ENCODE data around the gene LTBP3.
"Not testable (repeated sequence)": the region's sequence is repeated elsewhere in the genome, so short reads cannot be mapped to it uniquely, and the experiment has no call there.

Gene LTBP3

DNA sequence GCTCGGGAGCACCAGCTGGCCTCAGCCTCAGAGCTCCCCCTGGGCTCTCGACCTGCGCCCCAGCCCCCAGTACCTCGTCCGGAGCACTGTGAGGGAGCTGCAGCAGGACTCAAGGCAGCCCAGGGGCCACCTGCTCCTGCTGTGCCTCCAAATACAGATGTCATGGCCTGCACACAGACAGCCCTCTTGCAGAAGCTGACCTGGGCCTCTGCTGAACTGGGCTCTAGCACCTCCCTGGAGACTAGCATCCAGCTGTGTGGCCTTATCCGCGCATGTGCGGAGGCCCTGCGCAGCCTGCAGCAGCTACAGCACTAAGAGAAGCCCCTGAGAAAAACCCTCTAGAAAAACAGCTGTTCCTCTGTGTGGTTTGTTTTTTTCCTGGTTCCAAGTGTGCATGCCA lies 13.3 kb upstream of the LTBP3 start:
- DNase-seq (ENCODE audit: low read depth) = no peak

DNA sequence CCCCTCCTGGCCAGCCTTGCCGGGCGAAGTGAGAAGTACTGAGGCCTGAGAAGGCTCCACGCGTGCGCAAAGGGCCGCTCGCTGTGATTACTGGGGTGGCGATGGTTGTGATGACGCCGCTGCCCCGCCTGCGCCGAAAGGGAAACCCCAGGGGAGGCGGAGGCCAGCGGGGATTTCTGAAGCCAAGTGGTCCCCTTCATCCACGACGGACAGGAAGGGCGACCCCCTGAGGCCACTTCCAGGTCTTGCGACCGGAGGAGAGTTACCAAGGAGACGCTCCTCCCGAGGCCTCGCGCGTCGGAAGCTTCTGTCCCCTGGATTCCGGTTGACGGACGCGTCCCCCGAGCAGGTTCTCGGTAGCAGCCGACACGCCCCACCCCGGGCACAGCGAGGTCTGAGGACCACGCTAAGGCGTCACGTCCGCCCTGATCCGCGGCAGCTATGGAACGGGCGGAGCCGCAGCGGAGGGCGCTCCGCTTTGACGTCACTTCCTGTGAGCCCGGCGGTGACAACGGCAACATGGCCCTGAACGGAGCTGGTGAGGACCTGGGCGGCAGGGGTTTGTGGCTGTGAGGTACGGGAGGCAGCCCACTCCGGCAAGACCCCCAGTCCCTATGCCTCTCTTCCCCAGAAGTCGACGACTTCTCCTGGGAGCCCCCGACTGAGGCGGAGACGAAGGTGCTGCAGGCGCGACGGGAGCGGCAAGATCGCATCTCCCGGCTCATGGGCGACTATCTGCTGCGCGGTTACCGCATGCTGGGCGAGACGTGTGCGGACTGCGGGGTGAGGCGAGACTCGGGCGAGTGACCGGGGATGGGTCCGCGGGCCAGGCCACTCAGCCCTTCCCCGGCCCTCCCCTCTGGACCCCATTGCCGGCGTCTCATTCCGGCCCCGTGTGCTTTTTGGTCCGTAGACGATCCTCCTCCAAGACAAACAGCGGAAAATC lies 12.1 kb upstream of the LTBP3 start, which contains the start of gene ZNRD2:
Gene ZNRD2 (plus strand): TSS at position 505 of the 946 bp plus-strand sequence. CDS start 15 bp downstream, at position 520.
- peak; percentile 96 for DNase-seq (ENCODE audit: low read depth)

DNA sequence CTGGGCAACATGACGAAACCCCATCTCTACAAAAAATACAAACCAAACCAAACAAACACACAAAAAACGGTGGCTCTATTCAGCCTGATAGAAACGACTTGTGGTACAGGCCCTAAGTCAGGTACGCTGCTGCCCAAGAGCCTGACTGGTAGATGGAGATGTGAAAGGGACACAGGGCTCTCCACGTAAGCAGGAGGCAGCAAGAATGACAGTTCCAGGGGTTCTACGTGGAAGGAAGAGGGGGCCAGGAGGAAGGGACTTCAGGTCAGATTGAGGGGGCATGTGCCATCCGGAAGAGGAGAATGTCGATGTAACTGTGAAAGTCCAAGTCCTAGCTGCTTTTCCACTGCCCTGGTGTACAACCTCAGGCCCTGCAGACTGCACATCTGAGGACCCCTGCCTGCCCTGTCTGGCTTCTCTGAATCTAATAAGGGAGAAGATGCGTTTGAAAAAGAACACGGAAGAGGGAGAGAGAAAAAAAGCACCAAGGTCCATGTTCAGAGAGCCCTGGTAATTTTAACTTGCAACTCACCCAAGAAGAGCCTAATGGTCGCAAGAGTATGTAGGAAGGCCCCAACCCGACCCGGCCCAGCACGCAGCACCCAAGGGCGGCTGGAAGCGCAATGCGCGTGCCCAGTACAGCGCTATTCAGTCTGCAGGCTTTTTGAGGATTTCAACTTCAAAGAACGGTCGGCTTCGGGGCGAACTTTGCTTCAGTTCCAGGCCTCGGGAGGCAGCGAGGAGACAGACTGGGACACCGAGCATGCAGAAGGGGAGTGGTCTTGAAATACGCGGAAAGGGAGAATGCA lies 11.2 kb upstream of the LTBP3 start:
- DNase-seq (ENCODE audit: low read depth) = no peak

DNA sequence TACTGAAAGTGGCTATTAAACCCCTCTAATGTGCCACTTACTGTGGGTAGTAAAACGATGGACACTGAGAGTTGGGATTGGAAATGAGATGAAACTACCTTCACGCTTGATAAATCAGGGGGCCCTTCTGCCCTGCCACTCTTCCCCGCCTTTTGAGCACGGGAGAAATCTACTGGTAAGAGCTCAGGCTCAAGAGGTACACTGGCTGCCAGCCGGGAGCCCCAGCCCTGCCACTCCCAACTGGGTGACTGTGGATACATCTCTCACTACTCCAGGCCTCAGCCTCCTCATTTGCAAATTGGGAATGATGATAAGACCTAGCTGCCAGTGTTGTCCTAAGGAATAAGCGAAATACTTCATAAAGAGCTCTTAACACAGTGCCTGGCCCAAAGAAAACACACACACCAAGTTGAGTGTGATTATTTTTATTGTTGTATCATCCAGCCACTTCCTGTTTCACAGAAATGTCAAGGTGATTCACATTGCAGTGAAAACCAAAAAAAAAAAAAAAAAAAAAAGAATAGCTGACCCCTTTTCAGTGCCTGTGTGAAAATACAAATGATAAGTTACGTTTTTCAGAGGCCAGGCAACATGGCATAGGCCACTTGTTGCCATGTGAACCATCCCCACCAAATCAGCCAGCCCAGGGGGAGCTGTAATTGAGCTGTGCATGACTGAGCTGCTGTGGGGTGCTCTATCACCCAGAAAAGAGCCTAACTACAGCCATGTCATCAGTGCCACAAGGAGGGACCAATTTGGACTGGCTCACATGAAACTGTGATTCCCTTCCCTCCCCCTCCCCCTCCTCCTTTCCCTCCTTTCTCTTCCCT lies 7.7 kb upstream of the LTBP3 start:
- no peak for DNase-seq (ENCODE audit: low read depth)

DNA sequence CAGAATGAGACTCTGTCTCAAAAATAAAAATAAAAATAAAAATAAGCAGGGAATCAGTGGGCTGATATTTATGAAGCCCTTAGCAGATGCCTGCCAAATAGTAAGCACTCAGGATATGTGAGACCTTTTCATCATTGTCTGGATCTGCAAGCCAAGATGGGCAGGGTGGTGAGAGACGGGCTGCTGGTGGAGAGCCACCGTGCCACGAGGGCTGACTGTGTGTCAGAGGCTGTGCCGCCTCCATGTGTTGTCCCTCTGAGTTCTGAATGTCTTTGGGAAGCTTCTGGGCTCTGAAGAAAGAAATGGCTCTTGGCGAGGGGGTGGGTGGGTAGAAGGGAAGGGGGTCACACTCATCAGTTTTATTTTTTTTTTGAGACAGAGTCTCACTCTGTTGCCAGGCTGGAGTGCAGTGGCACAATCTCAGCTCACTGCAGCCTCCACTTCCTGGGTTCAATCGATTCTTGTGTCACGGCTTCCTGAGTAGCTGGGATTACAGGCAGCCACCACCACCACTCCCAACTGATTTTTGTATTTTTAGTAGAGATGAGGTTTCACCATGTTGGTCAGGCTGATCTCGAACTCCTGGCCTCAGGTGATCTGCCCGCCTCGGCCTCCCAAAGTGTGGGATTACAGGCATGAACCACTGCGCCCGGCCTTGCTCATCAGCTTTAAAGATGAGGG lies 6.9 kb upstream of the LTBP3 start:
- not testable (repeated sequence) for DNase-seq (ENCODE audit: low read depth)

DNA sequence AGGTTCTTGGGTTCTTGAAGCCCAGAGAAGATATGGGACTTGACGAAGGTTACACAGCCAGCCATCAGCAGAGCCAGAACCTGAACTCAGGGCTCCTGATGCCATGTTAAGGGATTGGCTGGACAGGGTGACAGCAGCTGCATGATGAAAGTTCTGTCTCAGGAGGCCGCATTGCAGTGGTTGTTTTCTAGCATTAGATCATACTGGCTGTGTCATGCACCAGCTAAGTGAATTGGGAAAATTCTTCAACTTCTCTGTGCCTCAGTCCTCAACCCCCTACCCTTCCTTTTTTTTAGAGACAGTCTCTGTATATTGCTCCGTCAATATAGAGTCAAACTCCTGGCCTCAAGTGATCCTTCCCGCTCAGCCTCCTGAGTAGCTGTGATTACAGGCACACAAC lies 5.4 kb upstream of the LTBP3 start:
- DNase-seq (ENCODE audit: low read depth) = no peak

DNA sequence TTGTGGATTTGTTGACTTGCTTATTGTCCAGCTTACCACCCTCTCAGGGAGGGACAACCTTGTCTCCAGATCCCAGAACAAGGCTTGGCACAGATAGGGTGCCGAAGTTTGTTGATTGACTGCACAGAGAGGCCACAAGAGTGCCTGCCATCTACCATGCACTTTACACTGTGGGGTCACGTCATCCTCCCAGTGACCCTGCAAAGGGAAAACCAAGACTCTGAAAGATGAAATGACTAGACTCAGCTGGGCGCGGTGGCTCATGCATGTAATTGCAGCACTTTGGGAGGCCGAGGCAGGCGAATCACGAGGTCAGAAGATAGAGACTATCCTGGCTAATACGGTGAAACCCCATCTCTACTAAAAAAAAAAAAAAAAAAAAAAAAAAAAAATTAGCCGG lies 4.6 kb upstream of the LTBP3 start:
- DNase-seq (ENCODE audit: low read depth) = no peak

DNA sequence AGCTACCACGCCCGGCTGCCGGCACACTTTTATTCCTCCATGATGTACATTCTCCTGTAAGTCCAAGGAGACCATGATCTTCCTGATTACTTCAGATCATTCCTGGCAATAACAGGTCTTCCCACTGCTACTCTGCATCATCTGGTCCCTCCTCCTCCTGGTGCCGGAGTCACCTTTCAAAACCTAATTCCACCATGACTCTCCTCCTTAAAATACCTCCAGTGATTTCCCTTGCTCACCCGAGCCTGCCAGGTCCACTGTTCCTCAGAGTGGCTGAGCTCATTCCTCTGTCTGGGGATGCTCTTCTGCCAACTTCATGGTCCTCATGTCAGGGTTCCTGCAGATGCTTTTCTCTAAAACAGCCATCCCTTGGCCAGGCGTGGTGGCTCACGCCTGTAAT lies 3.9 kb upstream of the LTBP3 start:
- DNase-seq (ENCODE audit: low read depth) = no peak

DNA sequence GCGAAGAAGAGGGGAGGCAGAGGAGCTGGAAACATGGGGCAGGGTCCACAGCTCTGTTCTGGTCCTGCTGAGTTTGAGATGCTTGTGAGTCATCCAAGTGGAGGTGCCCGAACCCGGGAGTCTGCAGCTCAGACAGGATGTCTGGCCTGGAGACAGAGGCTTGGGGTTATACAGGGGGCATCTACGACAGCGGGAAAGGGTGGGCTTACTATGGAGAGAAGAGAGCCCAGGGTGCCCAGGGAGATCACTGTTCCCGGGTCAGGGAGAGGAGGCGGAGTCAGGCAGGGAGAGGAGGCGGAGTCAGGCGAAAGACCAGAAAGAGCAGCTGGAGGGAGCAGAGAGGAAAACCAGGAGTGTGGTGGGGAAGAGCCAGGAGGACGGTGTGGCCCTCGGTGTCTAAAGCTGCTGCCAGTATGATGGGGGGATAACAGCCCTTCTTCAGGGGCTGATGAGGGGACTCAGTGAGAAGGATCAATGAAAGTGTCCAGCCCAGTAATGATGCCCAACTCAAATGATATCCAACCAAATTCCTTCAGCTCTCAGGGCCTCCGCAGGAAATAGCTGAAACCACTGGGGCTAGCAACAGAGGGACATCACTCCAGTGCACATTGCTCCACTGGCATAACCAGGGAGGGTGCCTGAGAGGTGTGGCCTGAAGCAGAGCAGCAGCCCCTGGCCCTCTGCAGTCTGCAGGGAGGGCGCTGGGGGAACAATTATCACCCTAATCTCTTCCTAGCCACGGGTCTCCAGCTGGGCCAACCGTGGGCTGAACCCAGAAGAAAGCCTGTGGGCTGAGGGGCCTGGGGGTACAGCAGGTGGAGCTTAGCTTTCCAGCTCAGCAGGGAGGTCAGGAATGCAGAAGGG lies 2.6 kb upstream of the LTBP3 start:
- DNase-seq (ENCODE audit: low read depth) = no peak

DNA sequence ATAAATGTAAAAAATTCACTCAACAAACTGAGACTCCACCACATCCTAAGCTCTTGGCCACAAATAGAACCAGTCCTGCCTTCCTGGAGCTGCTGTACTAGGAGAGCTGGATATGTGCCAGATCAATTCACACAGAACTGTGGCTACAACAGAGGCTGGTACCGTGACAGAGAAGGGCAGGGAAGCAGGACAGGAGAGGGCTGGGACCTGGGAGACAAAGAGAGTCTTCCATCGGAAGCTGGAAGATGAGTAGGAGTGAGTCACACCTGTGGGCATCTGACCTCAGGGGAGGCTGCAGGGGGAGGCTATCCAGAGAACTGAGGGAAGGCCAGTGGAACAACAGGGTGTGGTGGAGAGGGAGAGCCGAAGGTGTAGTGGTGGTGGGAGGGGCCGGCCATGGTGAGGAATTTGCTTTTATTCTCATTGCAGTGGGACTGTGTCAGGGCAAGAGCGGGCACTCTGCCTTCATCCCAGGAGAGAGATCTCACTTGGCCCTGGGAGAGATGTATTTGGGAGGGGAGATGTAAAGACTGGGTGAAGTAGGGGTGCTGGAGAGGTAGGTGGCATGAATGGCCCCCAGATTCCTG lies 1.9 kb upstream of the LTBP3 start:
- DNase-seq (ENCODE audit: low read depth) = no peak

DNA sequence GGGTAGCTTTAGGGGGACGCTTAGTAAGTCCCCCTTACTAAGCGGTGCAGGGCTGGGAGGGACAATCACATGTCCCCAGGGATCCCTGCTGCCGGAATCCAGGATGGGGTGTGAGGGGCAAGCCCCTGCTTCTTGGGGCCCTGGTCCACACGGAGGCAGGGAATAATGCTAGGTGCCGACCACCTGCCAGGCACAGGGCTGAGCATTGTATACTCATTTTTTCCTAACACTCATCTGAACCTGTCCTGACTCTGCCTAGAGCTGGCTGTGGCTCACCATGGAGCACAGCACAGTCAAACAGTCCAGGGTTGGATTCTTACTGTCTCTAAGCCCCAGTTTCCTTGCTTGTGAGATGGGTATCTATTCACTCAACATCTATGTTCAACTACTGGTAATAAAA lies 1.4 kb upstream of the LTBP3 start:
- DNase-seq (ENCODE audit: low read depth) = no peak

DNA sequence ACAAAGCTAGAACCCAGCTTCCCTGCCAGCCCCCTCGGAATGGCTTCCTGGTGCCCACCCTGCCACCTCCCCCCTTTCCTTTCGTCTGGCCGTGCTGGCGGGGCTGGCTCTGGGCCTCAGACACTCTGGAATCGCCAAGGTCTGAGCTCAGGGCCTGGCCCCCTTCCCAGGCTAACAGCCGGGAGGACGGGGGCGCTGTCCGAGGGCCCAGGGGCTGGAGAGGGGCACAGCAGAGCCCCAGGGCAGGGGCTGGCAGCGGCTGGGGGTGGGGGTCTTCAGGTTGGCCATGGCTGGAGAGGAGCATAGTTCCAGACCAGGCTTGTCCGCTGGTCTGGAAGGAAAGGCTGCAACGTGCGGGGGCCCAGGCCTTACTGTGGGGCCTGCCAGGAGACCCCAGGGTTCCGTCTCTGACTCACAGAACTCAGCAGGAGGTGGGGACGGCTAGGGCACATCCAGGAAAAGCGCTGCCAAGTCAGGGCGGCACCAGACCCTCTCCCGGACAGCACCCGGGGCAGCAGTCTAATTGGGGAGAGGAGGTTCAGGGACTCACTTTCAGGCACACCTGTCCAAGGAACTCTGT lies 861 bp upstream of the LTBP3 start:
- DNase-seq (ENCODE audit: low read depth) = no peak

DNA sequence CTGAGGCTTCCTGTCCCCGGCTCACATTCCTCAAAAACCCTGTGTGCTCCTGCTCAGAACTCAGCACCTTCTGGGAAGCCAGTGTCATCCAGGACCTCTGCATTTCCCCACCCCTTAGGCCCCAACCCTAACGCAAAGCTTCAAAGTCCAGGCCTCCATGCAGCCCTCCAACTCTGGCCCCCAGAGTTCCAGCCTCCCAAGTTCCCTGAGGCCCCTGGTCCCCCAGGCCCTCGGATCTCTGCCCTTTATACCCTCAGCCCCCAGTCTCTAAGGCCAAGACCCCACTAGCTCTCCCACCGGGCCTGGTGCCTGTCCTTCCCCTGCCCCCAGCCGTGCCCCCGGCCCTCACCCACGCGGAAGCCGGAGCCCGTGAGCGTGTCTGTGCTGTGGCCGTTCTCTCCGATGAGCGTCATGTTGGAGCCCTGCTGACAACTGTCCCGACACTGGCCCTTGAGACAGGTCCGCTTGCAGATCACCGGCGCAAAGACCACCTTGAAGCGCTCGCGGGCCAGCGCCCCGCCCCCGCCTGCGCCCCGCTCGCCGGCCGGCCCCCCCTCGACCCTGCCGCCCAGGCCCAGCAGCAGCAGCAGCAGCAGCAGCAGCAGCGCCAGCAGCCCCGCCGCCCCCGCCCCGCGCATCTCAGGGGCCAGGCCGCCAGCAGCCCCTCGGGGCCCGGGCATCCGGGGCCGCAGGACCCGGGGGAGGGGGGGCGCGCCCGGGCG lies 718 bp downstream of the LTBP3 start:
- no peak for DNase-seq (ENCODE audit: low read depth)

DNA sequence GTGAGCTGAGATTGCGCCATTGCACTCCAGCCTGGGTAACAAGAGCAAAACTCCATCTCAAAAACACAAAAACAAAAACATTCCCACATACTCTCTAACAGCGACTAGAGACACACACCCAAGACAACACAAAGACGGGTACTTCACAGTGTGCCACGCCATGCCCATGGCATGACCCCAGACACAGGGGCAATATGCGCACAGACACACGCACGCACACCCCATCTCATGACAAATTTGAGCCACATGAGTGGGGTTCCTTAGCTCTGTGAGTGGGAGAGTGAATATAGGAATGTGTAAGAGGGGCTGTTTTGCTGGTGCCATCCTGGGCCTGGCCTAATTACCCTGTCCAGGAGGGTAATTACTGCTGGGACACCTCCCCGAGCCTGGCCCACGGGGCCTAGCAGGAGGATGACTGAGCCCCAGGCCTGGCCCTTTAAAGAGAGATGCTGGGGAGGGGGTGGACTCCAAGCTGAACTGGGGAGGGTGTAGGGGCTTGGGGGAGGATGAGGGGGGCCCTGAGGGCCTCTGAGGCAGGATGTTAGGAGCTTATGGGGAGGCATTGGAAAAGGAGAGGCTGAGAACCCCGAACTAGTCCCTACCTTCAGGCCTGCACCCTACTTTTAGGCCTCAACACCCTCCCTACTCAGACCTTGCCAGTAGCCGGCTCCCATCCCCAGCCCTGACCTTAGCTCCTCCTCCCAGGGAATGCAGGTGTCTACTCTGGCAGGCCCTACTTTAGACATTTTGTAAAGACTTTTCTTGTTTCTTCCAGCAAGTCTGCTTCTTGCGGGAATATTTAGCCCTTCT lies 1.5 kb downstream of the LTBP3 start:
- DNase-seq (ENCODE audit: low read depth) = no peak

DNA sequence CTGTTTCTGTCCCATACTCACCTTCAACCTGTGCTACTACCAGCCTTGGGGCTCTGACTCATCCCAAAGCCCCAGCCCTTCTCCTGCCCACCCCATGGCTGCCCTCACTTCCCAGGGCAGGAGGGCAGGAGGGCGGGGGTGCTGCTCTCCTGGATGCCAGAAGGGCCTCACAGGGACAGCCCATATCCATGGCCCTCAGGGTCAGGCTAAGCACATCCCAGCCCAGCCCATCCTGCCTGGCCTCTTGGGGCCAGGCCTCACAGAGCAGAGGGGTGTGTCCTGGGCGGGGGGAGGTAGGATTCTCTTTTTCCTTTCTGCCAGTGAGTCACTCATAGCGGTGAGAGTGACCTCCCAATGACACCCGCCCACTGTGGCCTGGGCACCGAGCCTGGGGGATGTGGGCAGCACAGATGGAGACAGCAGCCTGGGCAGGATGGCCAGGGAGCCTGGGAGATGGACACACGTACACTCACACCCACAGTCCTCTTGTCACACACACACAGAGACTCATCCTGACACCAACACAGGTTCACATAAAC lies 2.4 kb downstream of the LTBP3 start:
- DNase-seq (ENCODE audit: low read depth) = peak; percentile 68

DNA sequence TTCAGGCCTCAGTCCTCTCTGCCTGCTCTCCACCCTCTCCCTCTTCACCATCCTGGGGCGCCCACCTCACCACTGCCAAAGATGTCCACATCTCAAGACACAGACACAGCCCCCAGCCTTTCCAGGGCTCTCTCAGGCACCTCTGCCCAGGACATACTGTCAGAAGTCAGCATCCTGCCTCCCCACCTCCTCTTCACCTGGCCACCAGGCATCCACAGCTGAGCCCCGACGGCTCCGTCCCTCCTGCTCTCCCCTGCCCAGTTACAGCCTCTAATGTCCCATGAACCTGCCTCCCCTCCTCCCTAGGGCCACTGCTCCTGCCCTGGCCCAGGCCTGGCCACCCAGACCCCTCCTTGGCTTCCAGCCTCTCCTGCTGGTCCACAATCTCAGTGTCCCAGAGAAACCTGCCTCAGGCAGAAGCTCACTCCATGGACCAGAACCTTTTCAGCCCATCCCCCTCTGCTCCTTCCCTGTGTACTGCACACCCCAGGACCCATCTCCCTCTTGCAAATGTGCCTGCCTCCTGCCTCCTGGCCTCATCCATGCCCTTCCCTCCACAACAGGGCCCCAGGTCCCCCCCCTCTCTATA lies 3.2 kb downstream of the LTBP3 start:
- no peak for DNase-seq (ENCODE audit: low read depth)

DNA sequence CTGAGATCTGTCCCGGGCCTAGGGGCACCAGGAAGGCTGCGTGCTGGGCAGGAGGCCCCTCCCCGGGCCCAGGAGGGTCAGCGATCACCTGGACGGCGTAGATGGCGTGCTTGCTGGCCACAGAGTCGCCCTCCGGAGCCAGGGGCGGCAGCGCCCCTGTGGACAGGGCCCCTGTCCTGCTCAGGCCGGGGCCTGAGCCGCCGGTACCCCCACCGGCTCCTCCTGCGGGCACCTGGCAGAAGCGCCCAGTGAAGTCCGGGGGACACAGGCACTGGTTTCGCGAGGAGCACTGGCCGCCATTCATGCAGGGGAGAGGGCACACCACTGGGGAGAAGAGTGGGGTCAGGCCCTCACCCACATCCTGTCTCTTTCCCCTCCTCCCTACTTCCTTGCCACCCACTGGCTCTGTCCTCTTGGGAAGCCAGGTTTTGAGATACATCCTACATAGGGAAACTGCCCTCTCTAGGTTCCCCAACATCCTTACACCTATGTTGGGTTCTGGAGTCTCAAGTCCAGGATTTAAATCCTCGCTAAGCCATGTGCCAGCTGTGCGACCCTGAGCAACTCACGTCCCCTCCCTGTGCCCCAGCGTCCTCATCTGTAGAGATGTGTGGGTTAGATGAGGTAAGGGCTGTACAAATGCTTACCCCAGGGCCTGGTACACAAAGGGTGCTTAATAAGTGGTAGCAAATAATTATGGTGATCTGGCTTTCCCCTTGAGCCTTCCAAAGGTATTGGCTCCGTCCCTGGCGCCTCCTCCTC lies 3.9 kb downstream of the LTBP3 start:
- DNase-seq (ENCODE audit: low read depth) = no peak
